Breast epithelium (tissue), 4 donors: ENCODE results near the gene PRKRIP1. TPM values are rescaled to one million over a fixed set of nuclear protein-coding genes. Genes with fewer than 3 reads are reported as not detected.

ENCODE experiments used
- DNase-seq, 2 donors: peaks; one replicate each; pipeline ENCODE4 v3.0.0-alpha.2; 2019; ENCODE audit warnings: low spot score in 2 of 2
- H3K27ac ChIP-seq, 2 donors: fragments of 200-600 bp; sonication (generic) in 1 of 2; one replicate each; pipeline ENCODE4 v1.5.1; 2016 to 2019; ENCODE audit warnings: mild to moderate bottlenecking in 1 of 2
- H3K27me3 ChIP-seq, 2 donors: fragments of 200-600 bp; sonication (generic) in 1 of 2; one replicate each; pipeline versions ENCODE4 v1.5.1 to v1.6.0; 2017 to 2019; ENCODE audit warnings: control low read depth in 1 of 2, mild to moderate bottlenecking in 1 of 2
- H3K36me3 ChIP-seq: fragments of 200-600 bp; one replicate; pipeline ENCODE4 v1.5.1; 2019
- H3K4me1 ChIP-seq, 2 donors: fragments of 200-600 bp; sonication (generic); one replicate each; pipeline ENCODE4 v1.5.1; 2016 to 2019; ENCODE audit warnings: control low read depth in 1 of 2
- H3K4me3 ChIP-seq, 3 donors: fragments of 200-600 bp; sonication (generic); 1 replicate in 2 of 3; 2 replicates in 1 of 3; pipeline ENCODE4 v1.5.1; 2016 to 2019; ENCODE audit warnings: mild to moderate bottlenecking in 3 of 3, moderate library complexity in 2 of 3
- H3K9me3 ChIP-seq, 2 donors: fragments of 200-600 bp; sonication (generic) in 1 of 2; one replicate each; pipeline ENCODE4 v1.5.1; 2016 to 2019; ENCODE audit warnings: control low read depth in 1 of 2
- POLR2A ChIP-seq: fragments of 450-650 bp; IDR thresholded peaks from one replicate; pipeline ENCODE4 v1.6.1; 2016; ENCODE audit warnings: antibody characterized with exemption, mild to moderate bottlenecking, moderate library complexity
- POLR2AphosphoS5 ChIP-seq, 3 donors: sonication (generic); formaldehyde crosslinking; IDR thresholded peaks; one replicate each; pipeline ENCODE4 v1.6.1; 2017; ENCODE audit warnings: antibody characterized with exemption in 3 of 3
- intact Hi-C: fragments of 100-400 bp; cut with DNase I; formaldehyde crosslinking; loops from one replicate; pipeline ENCODE4 v1.15.1; 2023; ENCODE audit warnings: low total_unique reads
- total RNA-seq, 3 donors: library from RNA; depleted of rRNA; stranded (reverse); fragments of >200 nt; gene quantifications; one replicate each; pipeline ENCODE4 v1.1.0, GENCODE V29; 2016
- TF ChIP-seq, protein P1 (sequence below), 3 donors: fragments of 450-650 bp; IDR thresholded peaks; one replicate each; pipeline ENCODE4 v1.5.1; 2016 to 2017; ENCODE audit warnings: antibody characterized with exemption in 3 of 3, mild to moderate bottlenecking in 3 of 3, moderate library complexity in 3 of 3

PRKRIP1 gene
- total RNA-seq, 3 donors from 2014 or later = 17.3 to 30.5 (median 29.7) TPM

- Histone ChIP-seq H3K4me1 (no peaks in the 10 kb centered on the region), H3K27me3 (no peaks in the 10 kb centered on the region), H3K36me3 (no peaks in the 10 kb centered on the region), H3K4me3 (no peak overlapping the region), H3K27ac (no peak overlapping the region), H3K9me3 (no peaks in the 10 kb centered on the region)
- intact Hi-C loops = no loop called here
- TF ChIP-seq, protein P1, sequence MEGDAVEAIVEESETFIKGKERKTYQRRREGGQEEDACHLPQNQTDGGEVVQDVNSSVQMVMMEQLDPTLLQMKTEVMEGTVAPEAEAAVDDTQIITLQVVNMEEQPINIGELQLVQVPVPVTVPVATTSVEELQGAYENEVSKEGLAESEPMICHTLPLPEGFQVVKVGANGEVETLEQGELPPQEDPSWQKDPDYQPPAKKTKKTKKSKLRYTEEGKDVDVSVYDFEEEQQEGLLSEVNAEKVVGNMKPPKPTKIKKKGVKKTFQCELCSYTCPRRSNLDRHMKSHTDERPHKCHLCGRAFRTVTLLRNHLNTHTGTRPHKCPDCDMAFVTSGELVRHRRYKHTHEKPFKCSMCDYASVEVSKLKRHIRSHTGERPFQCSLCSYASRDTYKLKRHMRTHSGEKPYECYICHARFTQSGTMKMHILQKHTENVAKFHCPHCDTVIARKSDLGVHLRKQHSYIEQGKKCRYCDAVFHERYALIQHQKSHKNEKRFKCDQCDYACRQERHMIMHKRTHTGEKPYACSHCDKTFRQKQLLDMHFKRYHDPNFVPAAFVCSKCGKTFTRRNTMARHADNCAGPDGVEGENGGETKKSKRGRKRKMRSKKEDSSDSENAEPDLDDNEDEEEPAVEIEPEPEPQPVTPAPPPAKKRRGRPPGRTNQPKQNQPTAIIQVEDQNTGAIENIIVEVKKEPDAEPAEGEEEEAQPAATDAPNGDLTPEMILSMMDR (IDR thresholded peaks at IDR 0.05) = no peak
- DNase-seq = no peak
Measured at GRCh38 chr7:102447311-102447710, 51.1 kb downstream of the PRKRIP1 start.

DNA sequence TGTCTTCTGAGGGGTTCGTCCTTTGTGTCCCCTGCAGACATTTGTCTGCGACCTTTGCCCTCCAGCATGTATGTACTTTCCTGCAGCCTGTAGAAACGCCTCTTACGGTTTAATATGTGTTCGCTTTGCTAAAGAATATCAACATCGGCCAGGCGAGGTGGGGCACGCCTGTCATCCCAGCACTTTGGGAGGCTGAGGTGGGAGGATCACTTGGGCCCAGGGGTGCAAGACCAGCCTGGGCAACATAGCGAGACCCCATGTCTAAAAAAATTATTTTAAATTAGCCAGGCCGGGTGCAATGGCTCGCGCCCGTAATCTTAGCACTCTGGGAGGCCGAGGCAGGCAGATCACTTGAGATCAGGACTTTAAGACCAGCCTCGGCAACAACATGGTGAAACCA lies 53.0 kb downstream of the PRKRIP1 start:
- Histone ChIP-seq H3K36me3 (no peaks in the 10 kb centered on the region), H3K4me1 (no peaks in the 10 kb centered on the region), H3K27me3 (no peaks in the 10 kb centered on the region), H3K4me3 (no peak overlapping the region), H3K9me3 (no peaks in the 10 kb centered on the region), H3K27ac (no peak overlapping the region)
- intact Hi-C loops = no loop called here
- TF ChIP-seq, protein P1 (IDR thresholded peaks at IDR 0.05) = no peak
- TF ChIP-seq POLR2A (no peak), POLR2AphosphoS5 (IDR thresholded peaks at IDR 0.05) (no peak)
- no peak for DNase-seq

- DNase-seq = no peak
- TF ChIP-seq POLR2A (no peak), POLR2AphosphoS5 (IDR thresholded peaks at IDR 0.05) (no peak)
- TF ChIP-seq, protein P1 (IDR thresholded peaks at IDR 0.05) = no peak
- no peak overlapping the region for H3K27ac ChIP-seq
- H3K27me3 ChIP-seq = no peaks in the 10 kb centered on the region
- H3K36me3 ChIP-seq = no peaks in the 10 kb centered on the region
- H3K9me3 ChIP-seq = no peaks in the 10 kb centered on the region
- intact Hi-C loops = no loop called here
- no peaks in the 10 kb centered on the region for H3K4me1 ChIP-seq
- H3K4me3 ChIP-seq = no peak overlapping the region
Measured at GRCh38 chr7:102450242-102450641, 54.1 kb downstream of the PRKRIP1 start.

DNA sequence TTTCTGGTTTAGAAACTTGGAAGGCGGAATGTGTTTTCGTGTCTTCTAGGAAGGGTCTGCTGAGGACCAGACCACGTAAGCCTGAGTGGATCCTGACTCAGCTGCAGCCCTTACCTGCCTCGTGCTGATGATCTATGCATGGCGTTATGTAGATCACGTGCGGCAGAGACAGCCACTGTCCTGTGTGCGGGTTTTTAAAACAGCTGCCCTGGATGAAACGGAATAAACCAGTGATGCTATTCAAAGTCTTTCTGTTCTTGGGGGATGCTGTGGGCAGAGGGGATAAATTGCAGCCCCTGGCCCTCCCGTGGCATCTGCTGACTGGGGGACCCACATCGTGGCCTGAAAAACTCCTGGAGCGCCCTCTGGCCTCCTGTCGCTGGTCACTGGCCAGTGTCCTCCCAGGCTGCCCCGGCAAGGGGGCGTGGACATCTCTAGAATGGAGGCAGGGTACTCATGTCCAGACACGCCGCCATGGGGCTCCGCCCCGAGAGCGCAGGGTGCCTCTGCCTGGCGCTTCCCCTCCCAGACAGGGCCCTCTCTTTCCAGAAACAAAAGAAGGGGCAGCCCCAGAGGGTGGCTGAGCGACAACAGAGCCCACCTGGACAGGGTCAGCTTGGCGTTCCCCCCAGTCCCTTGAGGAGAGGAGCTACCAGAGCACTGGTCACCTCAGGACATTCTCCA lies 55.4 kb downstream of the PRKRIP1 start:
- TF ChIP-seq POLR2A (no peak), POLR2AphosphoS5 (IDR thresholded peaks at IDR 0.05) (no peak)
- TF ChIP-seq, protein P1 (IDR thresholded peaks at IDR 0.05) = no peak
- H3K4me1 ChIP-seq = no peaks in the 10 kb centered on the region
- H3K27me3 ChIP-seq = no peaks in the 10 kb centered on the region
- no peaks in the 10 kb centered on the region for H3K9me3 ChIP-seq
- no peak overlapping the region for H3K27ac ChIP-seq
- H3K4me3 ChIP-seq = no peak overlapping the region
- no peaks in the 10 kb centered on the region for H3K36me3 ChIP-seq
- intact Hi-C loops = no loop called here
- no peak for DNase-seq

GRCh38 chr7:102452451-102452850 lies 56.3 kb downstream of the PRKRIP1 start:
- TF ChIP-seq, protein P1 (IDR thresholded peaks at IDR 0.05) = no peak
- TF ChIP-seq POLR2A (no peak), POLR2AphosphoS5 (IDR thresholded peaks at IDR 0.05) (no peak)
- no peak overlapping the region for H3K27ac ChIP-seq
- intact Hi-C loops = no loop called here
- H3K4me3 ChIP-seq = no peak overlapping the region
- H3K9me3 ChIP-seq = no peaks in the 10 kb centered on the region
- H3K36me3 ChIP-seq = no peaks in the 10 kb centered on the region
- H3K27me3 ChIP-seq = no peaks in the 10 kb centered on the region
- DNase-seq = no peak
- H3K4me1 ChIP-seq = no peaks in the 10 kb centered on the region
